Glutamatergic neuron (in vitro differentiated cells): Measurements from ENCODE around the gene TMEM151B. TPM values are rescaled to one million over a fixed set of nuclear protein-coding genes. Genes with fewer than 3 reads are reported as not detected.
"Not testable (repeated sequence)": the region's sequence is repeated elsewhere in the genome, so short reads cannot be mapped to it uniquely, and the experiment has no call there.

Experiments
- DNase-seq: peaks from one replicate; pipeline ENCODE4 v3.0.0; 2022
- H3K27ac Mint-ChIP-seq: one replicate; pipeline ENCODE4 v1.8.0; 2020; ENCODE audit warnings: mild to moderate bottlenecking, mixed read lengths, inconsistent platforms; ENCODE audit not compliant: unreplicated experiment
- H3K27me3 Mint-ChIP-seq: one replicate; pipeline ENCODE4 v1.8.0; 2020; ENCODE audit warnings: mild to moderate bottlenecking, moderate library complexity, mixed read lengths, inconsistent platforms; ENCODE audit not compliant: unreplicated experiment
- H3K36me3 Mint-ChIP-seq: one replicate; pipeline ENCODE4 v1.8.0; 2020; ENCODE audit warnings: mild to moderate bottlenecking, mixed read lengths, inconsistent platforms; ENCODE audit not compliant: unreplicated experiment
- H3K4me1 Mint-ChIP-seq: one replicate; pipeline ENCODE4 v1.8.0; 2020; ENCODE audit warnings: mild to moderate bottlenecking, low read depth, mixed read lengths, inconsistent platforms; ENCODE audit not compliant: unreplicated experiment
- H3K4me3 Mint-ChIP-seq: one replicate; pipeline ENCODE4 v1.8.0; 2020; ENCODE audit warnings: mild to moderate bottlenecking, mixed read lengths, inconsistent platforms; ENCODE audit not compliant: unreplicated experiment
- H3K9me3 Mint-ChIP-seq: one replicate; pipeline ENCODE4 v1.8.0; 2020; ENCODE audit warnings: mild to moderate bottlenecking, moderate library complexity, mixed read lengths, inconsistent platforms; ENCODE audit not compliant: unreplicated experiment
- CTCF ChIP-seq: fragments of 200-600 bp; sonication (generic); IDR thresholded peaks from one replicate; pipeline ENCODE4 v1.5.0; 2021; ENCODE audit not compliant: partially characterized antibody, unreplicated experiment
- total RNA-seq: library from RNA; stranded (reverse); fragmentation: NEBNext Ultra II Directional; extraction: Animal tissue kit (Norgen Biotek cat#: 25700); gene quantifications from one replicate; pipeline ENCODE4 v1.2.1, GENCODE V29; 2021; ENCODE audit not compliant: unreplicated experiment

The TMEM151B gene
- total RNA-seq, 1 donor from 2014 or later = 51.3 TPM

GRCh38 chr6:44339763-44340625, 69.7 kb downstream of the TMEM151B start:
- Mint-ChIP-seq H3K9me3 (no peaks in the 10 kb centered on the region), H3K27me3 (peaks cover 4% of the 10 kb centered on the region), H3K4me1 (no peaks in the 10 kb centered on the region)

GRCh38 chr6:44341095-44341890, 71.0 kb downstream of the TMEM151B start:
- no peak for DNase-seq
- Mint-ChIP-seq H3K27me3 (peaks cover 4% of the 10 kb centered on the region), H3K9me3 (no peaks in the 10 kb centered on the region), H3K36me3 (no peaks in the 10 kb centered on the region), H3K27ac (no peak overlapping the region), H3K4me1 (no peaks in the 10 kb centered on the region), H3K4me3 (no peak overlapping the region)
- no peak for TF ChIP-seq CTCF

More at GRCh38 chr6:44339763-44340625, 69.7 kb downstream of the TMEM151B start:
- Mint-ChIP-seq H3K27ac (no peak overlapping the region), H3K36me3 (no peaks in the 10 kb centered on the region), H3K4me3 (no peak overlapping the region)
- no peak for TF ChIP-seq CTCF
- DNase-seq = no peak

- peaks cover 4% of the 10 kb centered on the region for H3K27me3 Mint-ChIP-seq
- H3K27ac Mint-ChIP-seq = no peak overlapping the region
- DNase-seq = no peak
- no peak overlapping the region for H3K4me3 Mint-ChIP-seq
- no peaks in the 10 kb centered on the region for H3K36me3 Mint-ChIP-seq
- no peak for TF ChIP-seq CTCF
- H3K4me1 Mint-ChIP-seq = no peaks in the 10 kb centered on the region
- H3K9me3 Mint-ChIP-seq = no peaks in the 10 kb centered on the region
Measured at GRCh38 chr6:44342052-44342451, 71.8 kb downstream of the TMEM151B start.

- peaks cover 4% of the 10 kb centered on the region for H3K27me3 Mint-ChIP-seq
- H3K4me1 Mint-ChIP-seq = no peaks in the 10 kb centered on the region
- no peak for TF ChIP-seq CTCF
- H3K9me3 Mint-ChIP-seq = no peaks in the 10 kb centered on the region
- peak; percentile 45 for DNase-seq
- no peaks in the 10 kb centered on the region for H3K36me3 Mint-ChIP-seq
- H3K27ac Mint-ChIP-seq = no peak within 1 kb of the TSS
- peak within 1 kb of the TSS; percentile 21 for H3K4me3 Mint-ChIP-seq
Measured at GRCh38 chr6:44342489-44342888, 72.2 kb downstream of the TMEM151B start, which contains the start of gene SPATS1. Gene SPATS1 (plus strand): TSS chr6:44342650. CDS start chr6:44343096, 446 bp downstream.

GRCh38 chr6:44346818-44347217, 76.6 kb downstream of the TMEM151B start:
- not testable (repeated sequence) for H3K36me3 Mint-ChIP-seq, H3K4me1 Mint-ChIP-seq, H3K4me3 Mint-ChIP-seq, H3K27ac Mint-ChIP-seq, H3K27me3 Mint-ChIP-seq, H3K9me3 Mint-ChIP-seq, DNase-seq
